Measurements from ENCODE around the gene SLC25A45.

SLC25A45 gene

DNA sequence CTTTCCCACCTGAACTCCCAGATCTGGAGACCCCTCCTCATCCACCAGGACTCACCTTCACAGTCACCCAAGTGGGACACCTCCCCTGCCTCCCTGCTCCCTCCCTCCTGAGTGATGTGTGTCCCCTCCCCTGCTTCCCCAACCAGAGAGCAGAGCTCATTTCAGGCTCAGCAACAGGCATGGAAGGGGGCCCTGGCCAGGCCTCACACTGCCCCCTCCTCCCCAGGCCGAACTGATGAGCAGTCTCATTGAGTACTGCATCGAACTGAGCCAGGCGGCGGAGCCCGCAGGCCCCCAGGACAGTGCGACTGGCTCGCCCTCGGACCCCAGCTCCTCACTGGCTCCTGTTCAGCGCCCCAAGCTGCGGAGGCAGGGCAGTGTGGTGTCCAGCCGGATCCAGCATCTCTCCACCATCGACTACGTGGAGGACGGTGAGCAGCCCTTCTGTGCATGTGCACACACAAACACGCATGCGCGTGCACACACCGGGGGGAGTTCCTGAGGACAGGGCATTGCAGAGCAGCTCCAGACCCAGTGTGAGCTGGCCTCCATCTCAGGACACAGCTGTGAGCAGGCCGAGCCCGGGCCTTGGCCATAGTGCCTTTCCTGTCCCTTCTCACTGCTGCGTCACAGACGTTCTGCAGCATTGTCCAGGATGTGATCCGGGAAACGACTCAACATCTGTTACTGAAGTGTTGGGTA is 22.3 kb upstream of the SLC25A45 start:
- no peak for DNase-seq (ENCODE audit: low spot score)

DNA sequence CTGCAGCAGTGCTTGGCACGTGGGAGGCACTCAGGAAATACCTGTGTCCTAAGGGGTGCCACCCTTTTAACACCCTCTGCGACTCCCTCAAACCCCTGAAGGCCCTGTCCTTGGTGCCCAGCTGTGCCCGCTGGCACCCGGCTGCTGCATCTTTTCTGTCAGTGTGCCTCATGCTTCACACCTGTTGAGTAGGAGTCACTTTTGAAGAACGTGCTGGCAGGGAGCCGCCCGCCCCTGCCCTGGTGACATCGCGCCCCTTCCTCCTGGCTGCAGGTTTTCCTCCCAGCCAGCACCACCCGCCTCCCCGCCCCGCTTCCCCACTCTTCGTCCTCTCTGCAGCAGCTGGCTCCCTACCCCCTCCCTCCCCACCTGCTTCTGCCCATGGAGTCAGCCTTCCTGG is 21.8 kb upstream of the SLC25A45 start:
- no peak for DNase-seq (ENCODE audit: low spot score)

DNA sequence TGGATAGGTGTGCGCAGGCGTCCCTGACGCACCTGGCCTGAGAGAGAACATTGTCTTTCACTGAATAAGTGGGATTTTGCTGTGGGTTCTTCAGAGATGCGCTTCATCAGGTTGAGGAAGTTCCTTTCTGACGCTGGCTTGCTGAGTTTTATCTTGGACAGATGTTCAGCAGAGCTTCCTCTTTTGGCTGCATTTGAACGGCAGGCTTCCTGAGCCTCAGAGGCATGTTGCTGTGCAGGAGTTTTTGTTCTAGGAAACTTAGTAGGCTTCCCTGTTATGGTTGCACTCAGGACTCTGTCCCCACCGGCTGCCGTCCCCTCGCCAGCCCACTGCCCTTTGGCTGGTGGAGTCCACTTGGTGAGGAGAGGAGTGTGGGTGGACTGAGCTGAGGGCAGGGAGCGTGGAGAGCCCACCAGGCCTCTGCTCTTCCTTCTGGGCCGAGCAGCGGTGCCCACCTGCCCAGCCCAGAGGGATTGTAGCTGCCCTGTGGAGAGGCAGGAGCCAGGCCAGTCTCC is 21.2 kb upstream of the SLC25A45 start:
- DNase-seq (ENCODE audit: low spot score): no peak

DNA sequence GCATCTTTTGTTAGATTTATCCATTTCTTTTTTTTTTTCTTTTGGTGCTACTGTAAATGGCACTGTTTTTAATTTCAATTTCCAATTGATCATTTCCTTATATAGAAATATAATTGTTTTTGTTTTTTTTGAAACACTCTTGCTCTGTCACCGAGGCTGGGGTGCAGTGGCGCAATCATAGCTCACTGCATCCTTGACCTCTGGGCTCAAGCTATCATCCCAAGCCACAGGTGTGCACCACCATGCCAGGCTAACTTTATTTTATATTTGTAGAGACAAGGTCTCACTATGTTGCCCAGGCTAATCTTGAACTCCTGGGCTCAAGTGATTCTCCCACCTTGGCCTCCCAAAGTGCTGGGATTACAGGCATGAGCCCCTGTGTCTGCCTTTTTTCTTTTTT is 20.3 kb upstream of the SLC25A45 start:
- DNase-seq (ENCODE audit: low spot score): no peak

DNA sequence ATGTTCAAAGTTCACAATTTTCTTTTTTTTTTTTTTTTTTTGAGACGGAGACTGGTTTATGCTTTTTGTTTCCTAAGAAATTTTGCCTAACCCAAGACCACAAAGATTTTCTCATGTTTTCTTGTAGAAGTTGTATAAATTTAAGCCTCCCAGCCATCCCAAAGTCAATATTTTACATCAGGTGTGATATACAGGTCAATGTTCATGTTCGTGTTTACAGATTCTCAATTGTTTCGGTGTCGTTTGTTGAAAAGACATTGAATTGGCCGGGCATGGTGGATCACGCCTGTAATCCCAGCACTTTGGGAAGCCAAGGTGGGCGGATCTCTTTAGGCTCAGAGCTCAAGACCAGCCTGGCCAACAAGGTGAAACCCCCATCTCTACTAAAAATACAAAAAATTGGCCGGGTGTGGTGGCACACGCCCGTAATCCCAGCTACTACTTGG is 19.4 kb upstream of the SLC25A45 start:
- DNase-seq (ENCODE audit: low spot score): no peak

DNA sequence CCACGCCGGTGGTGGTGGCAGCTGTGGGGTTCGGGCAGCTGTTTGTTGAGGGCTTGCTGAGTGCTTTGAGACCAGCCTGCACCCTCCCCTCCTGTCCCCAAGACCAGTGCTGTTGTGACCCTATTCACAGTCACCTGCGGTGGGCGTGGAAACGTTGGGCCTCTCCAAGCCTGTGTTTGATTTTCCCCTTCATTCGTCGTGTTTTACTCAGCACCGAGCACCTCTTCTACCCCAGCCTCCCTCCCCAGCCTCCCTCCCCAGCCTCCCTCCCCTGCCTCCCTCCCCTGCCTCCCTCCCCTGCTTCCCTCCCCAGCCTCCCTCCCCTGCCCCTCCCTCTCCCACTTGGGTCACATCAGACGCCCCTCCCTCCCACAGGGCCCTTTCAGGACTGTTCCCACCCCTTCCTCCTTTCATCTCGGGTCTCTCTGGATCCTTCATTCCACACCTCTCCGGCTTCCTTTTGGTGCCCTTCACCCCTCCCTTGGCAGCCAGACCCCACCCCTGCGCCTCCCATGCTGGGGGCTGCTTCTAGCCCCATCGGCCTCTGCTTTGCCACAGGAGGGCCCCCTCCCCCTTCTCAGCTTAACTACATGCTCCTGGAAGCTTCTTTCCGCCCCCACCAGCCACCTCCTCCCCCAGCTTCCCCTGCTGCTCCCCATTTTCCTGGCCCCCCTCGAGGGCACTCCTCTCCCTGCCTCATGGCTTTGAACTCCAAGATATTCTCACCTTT is 18.8 kb upstream of the SLC25A45 start:
- DNase-seq (ENCODE audit: low spot score): peak; percentile 42

DNA sequence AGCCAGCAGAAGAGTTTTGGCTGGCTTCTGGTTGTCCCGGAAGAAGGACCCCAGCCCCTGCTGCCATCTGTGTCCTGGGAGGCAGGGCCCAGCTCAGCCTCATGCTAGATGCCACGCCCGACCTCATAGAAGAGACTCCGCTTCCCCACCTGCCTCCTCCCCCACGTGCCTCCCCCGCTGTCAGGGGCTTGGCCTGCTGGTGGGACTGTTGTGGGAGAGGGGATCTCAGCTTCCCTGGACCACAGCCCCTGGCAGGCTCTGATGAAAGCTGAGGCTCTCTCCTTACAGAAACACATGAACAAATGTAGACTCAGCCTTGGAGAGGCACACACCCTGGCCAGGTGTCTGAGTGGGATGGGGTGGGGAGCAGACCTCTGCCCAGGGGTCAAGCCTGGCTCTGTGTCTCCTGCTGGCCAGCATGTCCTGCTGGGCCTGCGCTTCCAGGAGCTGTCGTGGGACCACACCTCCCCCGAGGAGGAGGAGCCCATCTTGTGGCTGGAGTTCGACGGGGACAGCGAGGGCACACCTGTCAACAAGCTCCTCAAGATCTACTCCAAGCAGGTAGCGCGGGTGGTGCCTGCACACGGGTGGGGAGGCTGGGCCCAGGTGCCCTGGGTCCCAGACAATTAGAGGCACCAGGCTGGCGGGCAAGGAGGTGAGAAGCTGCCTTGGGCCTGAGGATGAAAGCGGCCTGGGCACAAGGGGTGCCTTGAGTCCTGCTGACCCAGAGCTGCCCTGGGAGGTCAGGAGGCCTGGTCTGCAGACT is 18.0 kb upstream of the SLC25A45 start:
- DNase-seq (ENCODE audit: low spot score): no peak

DNA sequence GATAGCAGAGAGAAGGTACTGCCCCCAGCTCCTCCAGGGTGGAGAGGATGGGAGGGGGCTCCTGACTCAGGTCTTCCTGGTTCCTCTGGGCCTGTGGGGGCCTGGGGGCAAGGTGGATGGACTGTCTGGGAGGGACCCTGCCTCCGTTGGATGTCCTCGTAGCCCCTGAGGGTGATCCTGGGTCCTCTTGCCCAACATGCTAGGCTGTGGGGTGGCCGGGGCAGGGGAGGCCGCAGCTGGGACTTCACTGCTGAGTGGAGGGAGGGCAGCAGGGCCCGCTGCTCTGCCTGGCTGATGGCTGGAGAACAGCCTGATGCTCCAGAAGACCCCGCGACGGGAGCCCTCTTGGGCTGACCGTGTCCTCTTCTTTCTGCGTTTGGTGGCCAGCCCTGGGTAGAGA is 17.4 kb upstream of the SLC25A45 start:
- DNase-seq (ENCODE audit: low spot score): no peak

DNA sequence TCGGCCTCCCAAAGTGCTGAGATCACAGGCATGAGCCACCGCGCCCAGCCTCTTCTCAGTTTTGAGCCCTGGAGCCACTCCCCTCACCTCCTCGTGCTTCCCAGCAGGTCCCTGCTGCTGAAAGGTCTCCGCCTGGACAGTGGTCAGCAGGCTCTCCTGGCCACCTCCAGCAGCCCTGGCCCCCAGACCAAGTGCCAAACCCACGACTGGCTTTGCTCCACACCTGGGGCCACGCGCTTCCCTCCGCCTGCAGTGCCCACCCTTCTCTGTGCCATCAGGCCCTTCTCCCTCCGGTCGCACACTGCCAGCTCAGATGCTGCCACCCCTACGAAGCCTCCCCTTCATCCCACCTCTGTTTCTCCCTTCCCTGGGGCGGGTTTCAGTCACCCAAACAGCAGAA is 16.8 kb upstream of the SLC25A45 start:
- no peak for DNase-seq (ENCODE audit: low spot score)

DNA sequence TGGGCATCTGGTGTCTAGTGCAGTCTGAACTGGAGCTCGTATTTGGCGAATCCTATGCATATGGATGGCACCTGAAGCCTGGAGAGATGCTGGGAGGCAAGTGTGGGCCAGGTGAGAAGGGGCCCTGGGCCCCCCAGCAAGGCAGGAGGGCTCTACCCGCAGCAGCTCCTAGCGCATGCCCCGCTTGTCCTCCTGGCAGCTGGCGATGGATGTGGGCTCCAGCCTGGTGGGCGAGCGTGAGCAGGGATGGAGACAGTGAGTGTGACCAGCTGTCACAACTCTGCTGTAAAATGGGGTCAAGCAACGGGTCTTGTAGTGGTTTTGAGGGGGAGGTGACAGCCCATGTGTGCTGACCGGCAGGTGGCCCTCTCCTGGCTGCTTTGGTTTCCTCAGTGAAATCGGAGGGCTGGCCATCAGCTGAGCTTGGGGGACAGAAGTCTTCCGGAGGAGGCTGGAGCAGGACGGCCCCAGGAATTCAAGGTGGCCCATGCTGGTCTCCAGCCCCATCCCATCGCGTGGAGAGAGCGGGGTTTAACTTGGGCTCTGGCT is 16.0 kb upstream of the SLC25A45 start:
- no peak for DNase-seq (ENCODE audit: low spot score)

DNA sequence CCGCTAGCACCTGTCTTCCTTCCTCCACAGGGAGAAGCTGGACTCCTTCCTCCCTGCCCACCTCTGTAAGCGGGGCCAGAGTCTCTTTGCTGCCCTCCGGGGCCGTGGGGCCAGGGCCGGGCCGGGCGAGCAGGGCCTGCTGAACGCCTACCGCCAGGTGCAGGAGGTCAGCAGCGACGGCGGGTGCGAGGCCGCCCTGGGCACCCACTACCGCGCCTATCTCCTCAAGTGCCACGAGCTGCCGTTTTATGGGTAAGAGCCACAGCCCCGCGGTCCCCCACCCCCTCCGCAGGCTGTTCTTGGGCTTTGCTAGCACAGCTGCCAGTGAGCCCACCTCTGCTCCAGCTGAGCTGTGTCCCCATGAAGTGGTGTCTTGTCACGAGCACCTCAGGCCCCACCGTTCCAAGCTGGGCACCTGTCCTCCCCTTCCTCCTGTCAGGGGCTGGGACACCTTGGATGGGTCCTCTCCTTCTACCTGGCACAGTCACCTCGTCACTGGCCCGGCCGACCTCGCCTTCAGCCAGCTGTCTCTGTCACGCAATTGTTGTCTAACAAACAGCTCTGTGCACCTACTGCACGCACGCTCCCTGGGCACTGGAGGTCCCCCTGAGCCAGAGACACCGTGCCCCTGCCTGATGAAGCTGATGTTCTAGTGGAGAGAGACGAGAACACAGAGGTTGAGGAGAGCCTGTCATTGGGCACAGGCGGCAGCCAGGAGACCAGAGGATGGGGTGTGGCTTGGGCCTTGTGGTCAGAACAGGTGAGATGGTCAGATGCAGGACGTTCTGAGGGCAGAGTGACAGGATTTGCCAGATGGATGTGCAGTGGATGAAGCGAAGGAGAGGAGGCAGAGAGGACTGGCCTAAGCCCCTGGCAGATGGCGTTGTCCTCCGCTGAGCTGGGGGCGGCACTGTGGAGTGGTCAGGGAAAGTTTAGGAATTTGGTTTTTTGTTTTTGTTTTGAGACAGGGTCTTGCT is 14.6 kb upstream of the SLC25A45 start:
- no peak for DNase-seq (ENCODE audit: low spot score)

DNA sequence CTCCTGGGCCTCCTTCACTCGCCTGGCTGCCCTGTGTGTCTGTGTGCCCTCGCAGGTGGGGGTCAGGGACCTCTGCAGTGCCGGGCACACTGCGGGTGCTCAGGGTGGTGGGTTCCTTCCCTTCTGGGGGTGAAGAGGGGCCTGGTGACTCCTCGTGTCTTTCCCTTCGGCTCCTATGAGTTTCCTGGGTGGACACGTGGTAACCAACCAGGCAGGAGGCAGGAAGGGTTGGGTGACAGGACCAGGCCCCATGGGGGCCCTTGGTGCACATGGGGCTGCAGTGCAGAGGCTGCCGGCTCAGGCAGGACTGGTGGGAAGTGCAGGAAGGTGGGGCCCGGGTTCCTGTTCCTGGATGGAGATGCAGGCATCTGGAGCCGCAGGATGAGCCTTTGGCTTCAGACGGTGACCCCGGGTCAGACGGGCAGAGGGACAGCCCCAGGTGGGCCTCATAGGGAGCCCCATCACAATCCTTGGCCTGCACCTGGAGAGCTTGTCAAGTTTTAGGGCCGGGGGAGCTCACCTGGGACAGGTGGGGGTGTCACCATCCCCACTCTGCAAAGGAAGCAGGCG is 13.6 kb upstream of the SLC25A45 start:
- no peak for DNase-seq (ENCODE audit: low spot score)

DNA sequence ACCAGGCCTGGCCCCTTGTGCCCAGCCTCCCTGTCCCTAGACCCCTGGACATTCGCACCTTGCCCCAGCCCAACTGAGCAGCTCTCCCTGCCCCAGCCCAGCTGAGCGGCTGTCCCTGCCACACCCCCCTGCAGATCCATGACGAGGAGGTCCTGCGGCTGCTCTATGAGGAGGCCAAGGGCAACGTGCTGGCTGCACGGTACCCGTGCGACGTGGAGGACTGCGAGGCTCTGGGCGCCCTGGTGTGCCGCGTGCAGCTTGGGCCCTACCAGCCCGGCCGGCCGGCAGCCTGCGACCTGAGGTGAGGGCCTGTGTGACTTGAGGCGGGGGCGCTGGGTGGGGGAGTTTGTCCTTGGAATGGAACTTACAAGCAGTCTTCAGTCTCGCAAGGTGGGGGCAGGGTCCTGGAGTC is 11.7 kb upstream of the SLC25A45 start:
- no peak for DNase-seq (ENCODE audit: low spot score)

DNA sequence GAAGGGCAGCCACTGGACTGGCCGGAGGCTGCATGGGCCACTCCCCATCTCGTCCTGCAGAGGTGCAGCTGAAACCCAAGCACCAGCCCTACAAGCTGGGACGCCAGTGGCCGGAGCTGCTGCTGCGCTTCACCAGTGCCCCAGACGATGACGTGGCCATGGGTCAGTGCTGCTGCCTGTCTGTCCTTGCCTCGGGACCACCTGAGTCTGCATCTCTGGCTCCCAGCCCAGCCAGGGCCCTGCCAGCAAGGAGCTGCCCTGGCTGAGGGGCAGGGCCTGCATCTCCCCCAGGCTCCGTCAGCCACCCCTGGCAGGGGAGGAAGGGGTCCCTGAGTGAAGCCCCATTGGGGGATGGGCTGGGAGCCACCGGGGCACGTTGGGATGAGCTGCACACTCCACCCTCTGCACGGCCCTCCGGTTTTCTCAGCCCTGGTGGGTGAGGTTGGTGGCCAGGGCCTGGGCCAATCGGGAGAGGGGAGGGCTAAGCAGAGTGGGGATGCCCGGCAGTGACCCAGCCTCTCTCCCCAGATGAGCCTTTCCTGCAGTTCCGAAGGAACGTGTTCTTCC is 11.2 kb upstream of the SLC25A45 start:
- DNase-seq (ENCODE audit: low spot score): no peak

DNA sequence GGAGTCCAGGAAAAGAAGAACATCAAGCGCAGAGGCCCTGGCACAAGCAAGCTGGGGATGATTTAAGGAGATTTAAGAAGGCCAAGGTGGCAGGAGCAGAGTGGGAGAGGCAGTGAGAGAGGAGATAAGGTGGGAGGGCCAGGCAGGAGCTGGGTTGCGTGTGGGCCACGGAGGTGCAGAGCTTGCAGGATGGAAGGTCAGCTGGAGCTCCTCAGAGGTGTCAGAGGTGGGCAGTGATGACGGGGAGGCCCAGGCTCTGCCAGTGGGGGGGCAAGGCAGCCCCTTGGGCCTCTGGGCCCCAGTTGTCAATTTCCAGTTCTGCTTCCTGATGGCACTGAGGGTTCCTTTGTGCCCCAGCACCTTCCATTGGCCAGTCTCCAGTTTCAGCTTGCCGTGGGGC is 10.5 kb upstream of the SLC25A45 start:
- DNase-seq (ENCODE audit: low spot score): no peak

DNA sequence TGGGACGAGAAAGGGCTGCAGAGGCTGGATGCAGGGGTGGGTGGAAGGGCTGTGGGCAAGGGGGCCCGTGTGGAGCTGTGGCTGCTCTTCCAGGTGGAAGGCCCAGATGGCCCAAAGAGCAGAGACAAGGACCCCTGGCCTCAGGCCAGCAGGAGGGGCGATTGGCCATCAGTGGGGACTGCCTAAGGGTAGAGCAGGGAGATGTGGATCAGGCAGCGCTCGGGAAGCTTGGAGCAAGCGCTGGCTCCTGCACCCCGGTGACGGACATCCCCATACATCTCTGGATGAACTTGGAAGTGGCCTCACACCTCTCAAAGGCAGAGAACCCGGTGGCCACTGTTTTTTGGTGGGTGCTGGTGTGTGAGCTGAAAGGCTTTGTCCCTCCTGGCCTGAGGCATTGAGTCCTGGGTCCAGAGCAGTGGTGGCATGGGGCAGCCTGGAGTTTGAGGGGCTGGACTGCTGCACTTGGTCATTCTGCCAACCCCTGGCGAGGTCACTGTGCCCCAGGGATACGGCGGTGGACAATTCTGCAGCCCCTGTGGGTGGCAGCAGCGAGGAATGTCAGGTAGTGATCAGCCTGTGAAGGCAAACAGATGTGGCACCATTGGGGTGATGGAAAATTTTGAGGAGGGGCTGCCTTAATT is 9.9 kb upstream of the SLC25A45 start:
- no peak for DNase-seq (ENCODE audit: low spot score)

DNA sequence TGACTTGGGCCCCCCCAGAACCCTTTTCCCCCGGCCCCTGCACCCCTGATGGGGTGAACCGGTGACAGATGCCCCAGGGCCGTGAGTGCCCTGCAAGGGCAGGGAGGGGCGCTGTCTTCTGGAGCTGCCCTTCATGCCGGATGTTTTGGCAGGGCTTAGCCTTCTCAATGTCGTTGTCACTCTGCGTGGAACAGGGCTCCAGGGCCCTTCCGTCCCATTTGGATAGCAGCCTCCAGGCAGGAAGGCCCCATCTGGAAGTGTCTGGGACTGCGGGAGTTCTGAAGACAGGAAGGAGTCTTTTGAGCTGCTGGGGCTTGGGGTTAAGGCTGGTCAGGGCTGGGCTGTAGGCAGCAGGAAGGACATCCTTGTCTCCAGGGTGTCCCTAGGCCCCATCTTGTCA is 8.6 kb upstream of the SLC25A45 start:
- peak; percentile 58 for DNase-seq (ENCODE audit: low spot score)

DNA sequence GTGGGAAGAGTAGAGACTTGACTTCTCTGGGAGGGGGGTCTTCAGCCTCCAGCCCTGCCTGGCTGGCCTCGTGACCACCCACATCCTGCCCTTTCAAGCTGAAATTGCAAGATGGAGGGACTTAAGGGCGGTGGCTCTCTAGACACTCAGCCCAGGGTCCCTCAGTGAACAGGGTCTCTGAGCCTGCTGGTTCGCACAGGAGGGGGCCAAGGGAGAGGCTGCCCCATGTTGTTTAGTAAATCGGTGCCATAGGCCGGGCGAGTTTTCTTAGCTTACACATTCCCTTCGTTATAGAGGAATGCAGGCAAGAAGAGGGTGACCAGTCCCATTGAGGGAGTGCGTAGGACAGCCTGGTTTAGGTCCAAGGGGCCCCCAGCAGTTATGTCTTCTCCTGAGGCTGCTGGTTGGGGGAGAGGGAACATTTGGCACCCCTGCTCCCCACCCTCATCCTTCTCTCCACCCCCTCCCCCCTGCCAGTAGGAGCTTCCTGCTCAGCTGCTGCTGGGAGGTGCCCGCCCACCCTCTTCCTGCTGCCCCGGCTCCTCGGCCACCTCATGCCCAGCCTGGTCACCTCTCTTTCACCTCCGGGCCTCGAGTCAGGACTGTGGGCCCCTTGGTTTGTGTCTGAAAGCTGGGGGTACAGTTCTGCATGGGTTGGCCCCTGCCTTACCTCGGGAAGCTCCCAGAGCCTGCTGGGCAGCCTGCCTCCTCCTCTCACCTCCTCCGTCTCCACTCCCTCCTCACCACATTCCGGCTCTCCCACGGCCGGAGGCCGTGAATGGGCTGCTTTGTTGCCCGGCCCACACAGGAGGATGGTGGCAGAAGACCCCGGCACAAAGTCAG is 7.9 kb upstream of the SLC25A45 start:
- no peak for DNase-seq (ENCODE audit: low spot score)
